ENCODE measurements around the gene EMC8.

The EMC8 gene

GRCh38 chr16:85752511-85753420, 46.6 kb downstream of the EMC8 start:
- peak; percentile 36 for DNase-seq

DNA sequence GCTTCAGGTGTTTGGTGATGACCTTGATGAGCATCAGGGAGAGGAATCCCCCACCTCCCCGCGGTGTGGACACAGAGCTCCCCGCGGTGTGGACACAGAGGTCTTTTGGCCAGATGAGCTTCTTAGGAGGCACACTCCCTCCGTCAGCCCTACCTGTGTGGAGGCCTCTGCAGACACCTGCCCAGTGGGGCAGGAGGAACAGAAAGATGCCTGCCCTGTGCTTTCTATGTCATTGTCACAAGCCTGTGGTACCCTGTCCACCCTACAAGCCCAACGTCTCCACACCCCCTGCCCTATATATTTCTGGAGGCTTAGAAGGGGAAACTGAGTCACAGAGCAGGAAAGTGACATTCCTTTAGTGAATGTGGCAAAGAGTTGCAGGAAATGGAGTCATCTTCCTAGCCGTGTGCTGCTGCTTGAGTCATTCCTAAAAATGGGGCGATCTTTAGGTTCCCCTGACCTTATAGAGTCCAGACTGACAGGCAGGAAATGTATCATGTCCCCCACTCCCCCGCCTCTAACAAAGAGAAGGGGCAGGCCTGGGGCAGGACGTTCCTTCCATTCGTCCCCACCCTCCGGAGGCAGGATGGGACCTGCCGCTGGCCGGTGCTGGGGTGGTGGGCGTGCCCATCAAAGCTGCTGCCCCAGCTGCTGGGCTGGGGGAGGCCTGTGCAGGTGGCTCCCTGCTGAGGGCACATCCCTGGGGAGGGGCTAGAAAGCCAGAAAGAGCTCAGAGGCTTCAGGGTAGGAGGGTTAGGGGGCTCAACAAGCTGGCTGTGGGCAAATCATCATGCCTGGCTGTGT, 47.4 kb downstream of the EMC8 start:
- peak; percentile 34 for DNase-seq

DNA sequence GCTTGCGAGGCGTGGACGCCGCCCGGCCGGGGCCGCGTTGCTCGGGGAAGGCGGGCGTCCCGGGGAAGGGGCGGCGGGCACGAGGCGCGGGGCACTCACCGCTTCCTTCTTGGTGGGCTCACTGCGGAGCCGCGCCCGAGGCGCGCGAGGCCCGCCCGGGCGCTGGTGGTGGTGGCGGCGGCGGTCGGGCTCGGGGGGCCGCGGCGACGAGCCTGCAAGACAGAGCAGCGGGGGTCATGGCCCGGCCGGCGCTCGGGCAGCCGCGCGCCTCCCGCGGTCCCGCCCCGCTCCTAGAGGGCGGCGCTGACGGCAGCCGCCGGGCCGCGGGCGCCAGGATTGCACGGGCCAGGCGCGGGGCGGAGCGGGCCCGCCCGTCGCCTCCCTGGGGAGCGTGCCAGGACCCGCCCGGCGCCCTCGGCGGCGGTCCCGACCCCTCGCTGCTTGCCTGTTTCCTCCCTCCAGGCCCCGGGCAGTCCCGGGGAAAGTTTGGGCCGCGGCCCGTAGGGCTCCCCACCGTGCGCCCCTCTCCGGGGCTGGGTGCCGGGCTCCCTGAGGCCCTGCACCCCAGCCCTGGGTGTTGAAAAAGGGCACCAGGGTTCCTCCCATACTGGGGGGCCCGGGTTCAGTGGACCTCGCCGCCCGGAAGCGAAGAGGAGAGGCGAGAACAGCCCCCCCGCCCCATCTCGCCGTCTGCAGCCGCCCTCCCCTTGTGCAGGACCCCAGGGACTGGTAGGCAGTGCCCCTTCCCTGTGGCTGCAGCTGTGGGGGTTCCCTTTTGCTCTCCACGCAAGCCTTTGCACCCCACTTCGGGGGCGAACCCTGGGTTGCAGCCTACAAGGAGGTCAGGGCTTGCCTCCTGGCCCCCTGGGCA, 48.3 kb downstream of the EMC8 start, which contains the start of gene C16orf74:
Gene C16orf74 (minus strand): TSS at position 270 of the 871 bp plus-strand sequence. CDS start 15,879 bp downstream, outside the sequence.
- peak; percentile 40 for DNase-seq

- peak; percentile 77 for DNase-seq
Measured at GRCh38 chr16:85750146-85750826, 49.1 kb downstream of the EMC8 start.

GRCh38 chr16:85749771-85750145, 49.6 kb downstream of the EMC8 start:
- DNase-seq = no peak

DNA sequence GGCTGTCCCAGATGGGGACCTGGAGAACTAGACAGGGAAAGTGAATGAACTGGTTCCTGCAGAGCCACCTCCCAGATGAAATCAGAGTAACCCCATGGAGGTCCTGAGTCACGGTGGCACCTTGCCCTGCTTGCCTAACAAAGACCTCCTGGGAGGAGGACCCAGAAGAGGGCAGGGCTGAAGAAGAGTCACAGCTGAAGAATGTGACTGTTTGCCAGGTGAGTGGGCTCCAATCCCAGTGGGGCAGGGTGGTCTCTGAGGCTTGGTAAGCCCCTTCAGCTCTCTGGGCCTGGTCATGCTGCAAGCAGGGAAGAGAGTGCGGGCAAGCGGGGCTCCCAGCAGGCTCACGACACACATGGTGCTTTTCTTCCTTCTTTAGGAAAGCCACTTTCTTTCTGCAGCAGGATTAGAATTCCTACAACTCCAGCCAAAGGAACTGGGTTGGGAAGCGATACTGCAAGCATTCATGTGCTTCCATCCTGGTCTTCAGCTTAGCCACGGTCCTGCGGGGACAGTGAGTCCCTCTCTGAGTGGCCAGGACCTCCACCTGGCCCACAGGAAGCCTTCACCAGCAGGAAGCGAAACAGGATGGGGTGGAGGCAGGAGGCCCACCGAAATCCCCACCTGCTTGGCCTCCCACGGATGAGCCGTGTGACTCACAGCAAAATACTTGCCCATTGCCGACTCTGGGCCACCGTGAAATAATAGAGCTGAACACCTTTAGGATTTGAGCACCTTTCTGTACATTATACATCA, 52.7 kb downstream of the EMC8 start:
- no peak for DNase-seq

- DNase-seq = no peak
Measured at GRCh38 chr16:85738923-85739715, 60.2 kb downstream of the EMC8 start.

GRCh38 chr16:85736921-85737320, 62.4 kb downstream of the EMC8 start:
- DNase-seq = no peak

GRCh38 chr16:85735946-85736345, 63.4 kb downstream of the EMC8 start:
- DNase-seq = no peak

- no peak for DNase-seq
Measured at GRCh38 chr16:85735225-85735635, 64.1 kb downstream of the EMC8 start.

GRCh38 chr16:85734311-85735017, 64.9 kb downstream of the EMC8 start:
- no peak for DNase-seq

DNA sequence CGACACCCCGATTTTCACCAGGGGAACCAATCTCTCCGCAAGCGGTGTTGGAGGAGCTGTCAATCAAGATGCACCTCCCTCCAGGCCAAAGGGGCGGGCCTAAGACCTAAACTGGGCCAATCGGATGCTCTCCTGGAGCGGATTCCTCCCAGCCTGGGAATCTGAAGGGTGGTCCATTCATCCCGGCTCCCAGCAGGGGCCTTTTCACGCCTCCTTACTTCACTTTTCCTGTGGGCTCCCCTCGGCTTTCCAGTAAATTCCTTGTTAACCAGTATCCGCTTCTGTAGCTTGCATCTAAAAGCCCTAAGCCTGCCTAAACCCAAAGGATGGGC, 65.5 kb downstream of the EMC8 start:
- no peak for DNase-seq

DNA sequence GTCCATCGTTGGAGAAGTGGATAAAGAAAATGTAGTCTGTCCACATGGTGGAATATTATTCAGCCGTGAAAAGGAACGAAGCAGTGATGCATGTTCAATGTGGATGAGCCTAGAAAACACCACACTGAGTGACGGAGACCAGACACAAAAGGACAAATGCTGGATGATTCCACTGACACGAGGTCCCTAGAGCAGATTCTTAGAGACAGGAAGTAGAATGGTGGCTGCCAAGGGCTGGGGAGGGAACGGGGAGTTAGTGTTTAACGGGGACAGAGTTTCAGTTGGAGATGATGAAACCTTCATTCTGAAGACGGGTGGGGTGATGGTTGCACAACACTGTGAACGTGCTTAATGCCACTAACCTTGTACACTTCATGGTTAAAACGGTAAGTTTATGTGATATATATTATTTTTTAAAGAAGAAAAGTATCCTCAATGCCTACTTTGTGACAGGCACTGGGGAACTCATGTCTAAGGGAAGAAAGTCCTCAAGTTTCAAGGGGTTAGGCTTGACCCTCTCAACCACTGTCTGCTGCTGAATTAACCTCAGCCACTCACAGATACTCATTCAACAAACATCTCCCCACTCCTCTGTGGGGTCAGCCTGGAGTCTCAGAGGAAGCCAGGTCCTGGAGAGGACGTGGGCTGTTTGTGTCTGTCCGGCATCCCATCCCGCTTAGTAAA, 66.0 kb downstream of the EMC8 start:
- no peak for DNase-seq

DNA sequence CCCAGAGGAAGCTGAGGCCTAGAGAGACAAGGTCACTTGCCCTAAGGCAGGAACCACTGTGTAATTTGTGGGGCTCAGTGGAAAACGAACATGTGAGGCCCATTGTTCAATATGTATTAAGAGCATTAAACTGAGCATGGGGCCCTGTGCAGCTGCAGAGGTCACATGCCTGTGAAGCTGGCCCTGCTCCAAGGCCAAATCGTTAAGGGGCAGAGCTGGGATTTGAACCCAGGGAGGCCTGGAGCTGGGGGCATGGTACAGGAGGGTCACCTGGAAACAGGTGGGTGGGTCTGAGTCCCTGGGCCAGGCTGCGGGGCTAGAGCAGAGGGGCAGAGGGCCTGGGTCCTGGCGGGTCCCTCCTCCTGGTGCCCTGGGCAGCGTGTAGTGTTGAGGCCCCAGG, 68.2 kb downstream of the EMC8 start:
- DNase-seq = no peak

- no peak for DNase-seq
Measured at GRCh38 chr16:85730186-85730465, 69.2 kb downstream of the EMC8 start.

GRCh38 chr16:85729452-85730185, 69.7 kb downstream of the EMC8 start:
- DNase-seq = no peak

- no peak for DNase-seq
Measured at GRCh38 chr16:85728879-85729278, 70.5 kb downstream of the EMC8 start.
